ENCODE measurements around the gene STARD13.

STARD13 gene

DNA sequence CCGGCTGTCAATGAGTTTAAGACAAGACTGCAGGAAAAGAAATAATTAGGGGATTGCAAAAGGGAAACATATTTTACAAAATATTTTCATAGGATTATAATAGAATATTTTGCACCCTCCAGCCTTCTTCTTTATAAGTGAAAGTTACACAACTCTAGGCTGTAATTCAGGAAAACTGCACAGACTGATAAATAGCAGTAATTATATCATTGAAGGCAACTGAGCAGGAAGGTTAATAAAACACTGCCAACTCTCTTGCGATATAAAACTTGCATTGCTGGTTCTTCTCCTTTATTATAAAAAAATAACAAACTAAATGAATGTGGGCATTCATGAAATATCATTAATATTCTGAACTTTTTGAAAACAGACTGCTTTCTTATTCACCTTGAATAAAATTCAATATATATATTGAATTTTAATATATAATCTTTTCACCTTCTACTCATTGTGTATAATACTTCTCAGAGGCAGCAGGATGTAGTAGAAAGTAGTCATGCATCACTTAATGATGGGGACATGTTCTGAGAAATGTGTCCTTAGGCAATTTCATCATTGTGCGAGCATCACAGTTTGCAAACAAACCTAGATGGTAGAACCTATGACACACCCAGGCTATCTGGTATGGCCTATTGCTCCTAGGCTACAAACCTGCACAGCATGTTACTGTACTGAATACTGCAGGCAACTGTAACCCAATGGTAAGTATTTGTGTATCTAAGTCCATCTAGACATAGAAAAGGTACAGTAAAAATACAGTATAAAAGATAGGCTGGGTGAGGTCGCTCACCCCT, 24.9 kb upstream of the STARD13 start:
- DNase-seq: no peak

DNA sequence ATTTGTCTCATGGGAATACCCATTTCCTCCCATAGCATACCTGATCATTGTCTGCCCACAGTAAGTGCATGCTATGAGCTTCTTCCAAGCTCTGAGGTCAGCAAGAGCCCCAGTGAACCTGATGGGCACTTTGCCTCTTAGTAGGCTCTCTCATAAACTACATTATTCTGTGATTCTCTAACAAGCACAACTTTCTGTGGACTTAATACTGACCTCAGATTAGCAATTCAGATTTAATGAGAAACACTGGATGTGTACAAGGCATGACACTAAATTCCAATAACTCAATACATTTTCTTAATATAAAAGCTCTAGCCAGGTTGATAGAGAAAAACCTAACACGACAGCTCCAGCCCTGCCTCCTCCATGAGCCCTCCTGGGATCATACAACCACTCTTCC, 23.3 kb upstream of the STARD13 start:
- no peak for DNase-seq

DNA sequence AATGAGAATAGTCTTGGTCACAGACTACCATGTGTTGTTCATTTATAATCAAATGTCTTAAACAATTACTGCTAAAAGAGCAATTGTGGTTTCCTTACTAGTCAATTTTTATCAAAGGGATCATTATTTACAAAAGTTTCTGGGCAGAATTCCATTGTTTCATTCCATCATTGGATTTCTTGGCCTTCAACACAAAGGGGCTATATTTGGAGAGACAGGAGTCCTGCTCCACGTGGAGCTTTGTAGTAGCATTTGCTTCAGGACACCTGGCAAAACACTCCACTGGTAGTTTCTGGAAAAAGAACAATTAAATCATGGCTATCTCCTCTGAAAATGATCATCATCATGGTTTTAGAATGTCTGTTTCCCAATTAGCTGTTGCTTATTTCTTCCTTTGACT, 22.3 kb upstream of the STARD13 start:
- no peak for DNase-seq

DNA sequence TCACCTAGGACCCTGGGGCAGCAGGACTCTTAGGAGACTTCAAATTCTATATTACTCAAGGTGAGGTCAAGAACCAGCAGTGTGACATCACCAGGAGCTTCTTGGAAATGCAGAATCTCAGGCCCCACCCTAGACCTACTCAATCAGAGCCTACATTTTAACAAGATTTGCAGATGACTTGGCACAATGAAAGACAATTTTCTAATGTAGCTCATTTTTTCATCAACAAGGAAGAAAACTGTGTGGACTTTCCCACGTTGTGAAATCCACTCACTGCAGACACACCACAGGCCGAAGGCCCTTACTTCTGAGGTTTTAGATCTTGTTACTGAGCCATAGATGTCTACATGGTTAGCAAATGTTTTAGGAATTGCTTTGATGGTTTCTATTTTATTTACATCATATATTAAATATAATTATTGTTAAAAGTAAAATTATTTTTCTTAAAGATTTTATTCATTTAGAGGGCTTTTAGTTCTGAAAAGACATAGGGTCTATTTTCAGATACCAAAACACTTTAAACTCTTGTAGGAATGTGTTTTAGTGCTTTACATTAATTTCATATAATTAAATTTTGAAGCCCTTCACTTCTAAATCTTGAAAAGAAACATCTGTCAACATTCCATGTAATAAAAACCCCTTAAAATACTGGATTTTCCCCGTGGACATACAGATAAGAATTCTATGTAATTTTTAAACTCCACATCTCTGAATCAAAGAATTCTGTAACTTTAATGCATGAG, 18.5 kb upstream of the STARD13 start:
- DNase-seq: no peak

DNA sequence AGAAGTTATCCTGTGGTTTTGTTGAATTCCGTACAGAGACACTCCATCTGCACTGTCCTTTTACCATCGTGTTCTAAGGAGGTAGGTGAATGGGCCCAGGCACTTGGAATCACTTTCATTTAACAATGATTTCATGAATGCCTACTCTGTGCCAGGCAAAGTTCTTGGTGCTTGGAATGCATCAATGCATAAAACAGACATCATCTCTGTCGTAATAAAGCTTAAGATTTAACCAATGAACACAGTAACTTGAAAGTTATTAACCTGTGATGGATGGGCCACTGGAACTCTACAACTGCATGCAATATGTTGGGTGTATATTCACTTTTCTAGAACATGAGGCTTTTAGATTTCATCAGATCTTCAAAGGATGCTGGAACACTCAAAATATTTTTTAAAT, 14.1 kb upstream of the STARD13 start:
- DNase-seq: no peak

DNA sequence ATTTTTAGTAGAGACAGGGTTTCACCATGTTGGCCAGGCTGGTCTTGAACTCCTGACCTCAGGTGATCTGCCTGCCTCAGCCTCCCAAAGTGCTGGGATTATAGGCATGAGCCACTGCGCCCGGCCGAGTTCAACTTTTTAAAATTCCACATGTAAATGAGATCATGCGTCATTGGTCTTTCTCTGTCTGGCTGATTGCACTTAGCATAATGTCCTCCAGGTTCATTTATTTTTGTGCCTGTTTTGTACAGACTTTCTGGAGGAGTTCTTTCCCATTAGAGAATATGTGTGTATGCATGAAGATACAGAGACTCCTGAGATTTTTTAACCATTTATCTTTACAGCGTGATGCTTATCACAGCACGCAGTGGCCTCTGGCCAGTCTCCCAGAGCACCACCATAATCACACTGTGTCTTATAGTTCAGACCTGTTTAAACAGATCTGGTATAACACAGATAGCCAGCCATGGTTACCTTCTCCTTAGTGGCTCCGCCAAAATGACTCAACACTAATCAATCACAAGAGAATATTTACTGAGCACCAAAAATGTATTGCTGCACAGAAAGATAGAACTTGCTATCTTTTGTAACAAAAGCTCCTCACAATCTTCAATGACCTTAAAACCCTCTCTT, 11.4 kb upstream of the STARD13 start:
- no peak for DNase-seq

DNA sequence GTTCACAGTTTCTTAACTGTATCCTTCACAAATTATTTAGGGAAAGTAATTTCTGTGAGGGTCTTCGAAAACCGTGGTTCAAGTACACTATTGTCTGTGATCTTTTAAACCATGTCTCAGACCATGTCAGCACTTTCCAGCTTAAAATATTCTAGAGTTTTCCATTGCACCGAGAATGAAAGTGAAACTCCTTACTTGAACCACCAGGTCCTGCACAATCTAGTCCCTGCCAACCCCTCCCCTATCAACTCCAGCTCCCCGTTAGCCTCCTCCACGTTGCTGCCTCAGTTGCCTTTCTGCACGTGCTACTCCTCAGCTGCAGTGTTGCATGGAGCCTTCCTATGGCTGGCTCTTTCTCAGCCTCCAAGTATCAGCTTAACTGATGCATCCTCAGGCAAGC, 7.2 kb upstream of the STARD13 start:
- no peak for DNase-seq

DNA sequence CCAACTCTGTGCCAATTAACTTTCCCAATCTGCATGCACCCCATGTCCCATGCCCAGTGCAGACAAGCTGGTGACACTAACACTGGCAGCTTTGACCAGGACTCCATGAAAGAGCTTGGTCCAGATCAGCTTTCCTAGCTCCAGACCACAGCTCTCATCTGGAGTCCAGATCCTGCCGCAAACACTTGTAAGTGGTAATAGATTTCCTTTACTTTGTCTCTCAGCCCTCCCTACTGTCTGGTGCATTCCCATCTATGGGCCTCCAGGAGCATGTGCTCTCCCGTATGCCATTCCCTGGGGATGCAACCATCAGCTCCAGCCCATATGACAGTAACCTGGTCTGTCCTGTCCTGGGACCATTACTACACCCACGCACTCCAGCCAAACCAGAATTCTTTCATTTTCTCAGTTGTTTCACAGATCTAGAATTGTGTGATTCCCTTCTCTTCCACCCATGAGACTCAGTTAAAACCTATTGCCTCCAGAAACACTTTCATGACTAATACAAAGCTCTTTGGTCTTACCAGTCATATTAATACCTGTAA, 4.9 kb upstream of the STARD13 start:
- no peak for DNase-seq

DNA sequence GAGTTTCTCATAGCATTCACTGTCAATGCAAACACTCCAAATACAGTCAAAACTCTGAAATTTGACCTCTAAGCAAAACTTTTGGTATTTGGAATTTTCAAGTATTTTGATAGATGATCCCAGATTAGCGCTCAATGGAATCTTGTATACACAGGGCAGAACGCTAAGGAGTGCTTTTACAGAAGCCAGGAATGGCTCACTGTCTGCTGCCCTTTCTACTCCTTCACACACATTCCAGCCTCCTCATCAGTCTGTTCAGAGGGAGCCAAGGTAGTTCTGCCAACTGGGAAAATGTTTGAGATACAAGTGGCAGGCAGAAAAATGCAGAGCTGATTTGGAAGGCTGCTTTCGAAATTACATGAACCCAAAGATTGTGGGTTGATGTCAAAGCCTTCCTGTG, 4.4 kb upstream of the STARD13 start:
- DNase-seq: no peak

DNA sequence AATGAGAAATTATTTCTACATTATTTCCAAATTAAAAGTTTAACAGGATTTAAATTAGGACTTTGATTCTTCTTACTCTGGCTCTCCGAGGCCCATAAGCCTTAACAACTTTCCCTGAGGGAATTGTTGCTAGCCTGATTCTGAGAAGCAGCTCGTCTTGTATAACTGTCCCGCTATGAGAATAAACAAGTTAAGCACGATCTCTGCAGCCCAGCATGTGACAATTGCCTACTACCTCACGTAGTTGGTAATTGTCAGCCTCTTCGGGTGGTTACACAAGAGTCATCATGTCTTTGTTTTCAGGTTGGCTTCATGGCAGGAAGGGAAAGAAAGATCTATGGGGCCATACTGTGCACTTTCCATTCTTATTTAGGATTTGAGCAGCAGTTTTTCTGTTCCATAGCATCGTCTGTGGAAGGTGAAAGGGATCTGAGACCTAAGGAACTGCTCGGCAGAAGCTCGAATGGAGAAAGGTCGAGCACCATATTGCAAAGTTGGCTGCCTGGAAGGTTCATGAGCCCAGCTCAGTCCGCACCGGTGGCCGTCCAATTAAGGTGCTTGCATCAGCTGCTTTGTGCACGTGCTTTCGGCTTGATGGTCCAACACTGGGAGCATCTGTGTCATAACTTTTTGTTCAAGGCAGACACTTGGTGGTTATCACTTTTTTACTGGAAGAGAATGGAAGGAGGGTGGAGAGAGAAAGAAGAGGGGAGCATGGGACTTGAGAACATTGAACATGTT, 1.8 kb upstream of the STARD13 start:
- no peak for DNase-seq

DNA sequence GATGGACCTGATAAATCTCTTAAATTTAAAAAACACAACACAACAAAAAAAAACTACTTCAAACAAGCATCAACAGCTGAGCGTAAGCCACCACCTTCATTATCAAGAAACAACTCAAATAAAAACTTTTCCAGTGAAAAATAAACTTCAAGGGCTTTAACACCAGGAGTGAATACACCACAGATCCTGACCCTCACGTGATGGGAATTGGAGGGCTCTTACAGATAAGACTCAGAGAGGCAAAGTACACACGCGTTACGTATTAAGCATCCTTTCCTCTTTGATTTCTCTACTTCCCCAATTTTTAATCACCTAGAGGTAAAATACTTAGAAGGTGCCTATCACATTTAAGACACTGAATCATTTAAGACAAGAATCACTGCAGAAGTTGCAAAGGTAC, 573 bp upstream of the STARD13 start:
- peak; percentile 57 for DNase-seq

DNA sequence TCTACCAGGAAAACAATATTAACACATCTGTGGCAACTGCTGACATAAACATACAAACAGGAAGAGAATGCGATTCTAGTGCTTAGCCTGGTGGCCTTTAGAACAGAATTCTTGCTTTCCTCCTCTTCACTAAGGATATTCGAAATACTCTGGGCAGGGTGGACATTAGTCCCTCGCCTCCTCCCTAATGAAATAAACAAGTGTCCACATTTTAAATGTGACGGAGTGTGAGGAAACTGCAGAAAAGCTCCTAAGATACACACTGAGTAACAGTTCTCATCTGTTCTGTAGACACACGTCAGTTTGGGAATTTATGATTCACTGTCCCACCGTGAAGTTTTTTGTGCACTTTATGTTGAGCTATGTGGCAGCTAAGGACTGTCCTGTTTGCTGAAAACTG, 639 bp downstream of the STARD13 start:
- peak; percentile 17 for DNase-seq

DNA sequence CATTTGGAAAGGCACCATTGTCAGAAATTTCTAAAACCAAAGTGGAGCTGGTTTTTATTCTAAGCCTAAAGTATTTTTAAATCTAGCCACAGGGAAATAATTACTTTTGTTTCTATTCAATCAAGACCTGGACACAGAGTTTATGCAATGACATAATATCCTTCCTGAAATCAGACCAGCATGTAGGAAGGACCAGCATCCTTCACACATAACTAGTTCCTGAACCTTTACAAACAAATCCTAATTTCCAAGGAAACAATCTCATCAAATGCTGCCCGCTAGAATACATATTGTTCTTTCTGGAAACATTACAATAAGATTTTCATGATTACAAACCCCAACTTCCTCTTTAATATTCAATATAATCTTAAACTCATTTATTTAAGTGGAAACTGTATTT, 1.5 kb downstream of the STARD13 start:
- no peak for DNase-seq

DNA sequence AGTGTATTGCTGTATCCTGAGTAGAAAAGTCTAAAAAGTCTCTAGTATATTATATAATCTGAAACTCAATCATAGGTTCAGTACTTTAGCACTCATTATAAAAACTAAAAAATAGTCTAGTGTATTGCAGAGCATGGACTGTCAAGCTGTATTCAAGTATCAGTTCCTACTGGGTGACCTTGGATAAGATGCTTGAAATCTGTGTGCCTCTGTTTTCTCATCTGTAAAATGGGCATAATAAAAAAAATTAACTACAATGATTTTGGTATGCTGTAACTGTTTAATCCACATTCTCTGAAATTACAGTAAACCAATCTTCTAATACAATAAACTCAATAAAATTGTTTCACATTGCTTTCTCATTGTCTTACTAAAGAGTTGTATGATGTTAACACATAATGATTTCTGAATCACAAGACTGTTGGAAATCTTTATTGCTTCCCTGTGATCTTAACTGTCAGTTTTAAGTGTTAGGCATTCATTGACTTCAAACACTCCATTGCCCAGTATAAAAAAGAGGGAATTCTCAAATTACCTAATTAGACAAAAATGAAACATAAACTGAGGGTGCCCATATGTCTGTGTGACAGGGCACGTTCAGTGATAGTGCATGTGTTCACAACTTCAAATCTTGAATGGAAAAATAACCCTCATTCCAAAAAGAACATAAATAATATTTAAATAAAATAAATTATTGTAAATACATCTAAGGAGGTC, 2.2 kb downstream of the STARD13 start:
- no peak for DNase-seq

DNA sequence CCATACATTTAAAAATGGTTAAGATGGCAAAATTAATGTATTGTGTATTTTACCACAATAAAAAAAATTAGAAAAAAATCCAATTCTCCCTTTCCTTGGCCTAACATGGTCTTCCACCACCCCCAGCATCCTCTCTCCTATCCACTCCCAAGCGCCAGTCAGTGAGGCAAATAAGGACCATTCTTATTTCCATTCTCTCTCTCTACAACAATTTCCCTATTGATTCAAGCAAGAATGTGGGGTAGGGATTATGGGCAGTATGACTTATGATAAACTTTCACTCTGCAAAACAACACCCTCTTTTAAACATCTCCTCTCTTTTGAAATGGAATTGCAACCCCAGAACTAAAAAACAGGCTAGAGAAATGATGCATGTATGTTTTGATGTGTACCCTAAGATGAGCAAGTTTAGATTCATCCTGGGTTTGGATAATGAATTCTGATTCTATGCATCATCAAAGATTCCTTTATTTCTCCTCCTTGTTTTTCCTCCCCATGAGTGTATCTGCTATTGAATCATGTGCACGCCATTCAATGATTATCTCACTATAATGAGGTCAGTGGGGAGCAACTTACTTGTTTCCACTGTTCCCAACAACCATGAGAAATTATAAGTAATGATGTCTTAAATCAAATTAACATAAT, 3.5 kb downstream of the STARD13 start:
- DNase-seq: no peak

DNA sequence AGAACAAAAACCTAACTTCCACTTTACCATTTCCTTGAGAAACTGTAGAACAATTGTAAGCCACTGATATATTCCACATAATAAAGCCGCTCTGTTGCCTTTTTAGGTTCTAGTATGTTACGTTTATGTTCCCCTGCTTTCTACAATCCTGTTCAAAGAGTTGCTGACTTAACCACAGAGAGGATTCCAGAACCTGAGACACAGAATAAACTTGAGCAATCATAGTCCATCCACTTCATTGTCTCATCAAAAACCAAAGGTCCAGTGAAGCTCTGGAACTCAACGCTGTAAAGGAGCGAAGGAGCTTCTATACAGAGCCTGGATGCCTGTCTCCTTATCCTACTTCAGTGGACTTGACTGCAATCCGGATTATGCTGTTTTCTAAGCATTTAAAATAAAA, 4.6 kb downstream of the STARD13 start:
- DNase-seq: no peak

DNA sequence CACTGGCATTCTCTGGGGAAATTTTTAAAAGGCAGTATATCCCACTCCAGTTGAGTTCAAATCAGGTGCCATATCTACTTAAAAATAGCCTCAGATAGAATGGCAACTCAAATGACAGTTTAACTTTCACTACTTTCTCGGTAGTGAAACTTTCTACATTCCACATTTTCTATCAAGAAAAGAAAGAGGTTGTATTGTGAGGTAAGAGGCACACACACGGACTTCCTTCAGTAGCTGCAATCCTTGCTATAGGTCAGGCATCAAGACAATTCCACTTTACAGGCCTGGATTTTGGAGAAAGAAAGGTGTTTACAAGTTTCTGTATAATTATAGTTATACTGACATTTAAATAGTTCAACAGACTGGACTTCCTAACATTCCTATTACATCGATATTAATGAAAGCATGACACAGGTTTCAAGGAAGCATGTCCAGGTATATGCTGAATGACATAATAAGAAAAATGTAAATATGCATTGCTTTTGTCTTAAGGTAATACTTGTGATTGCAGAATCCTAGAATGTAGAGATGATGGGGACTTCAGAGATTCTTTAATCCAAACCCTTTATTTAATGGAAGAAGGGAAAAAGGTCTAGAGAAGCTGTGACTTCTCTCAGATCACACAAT, 5.2 kb downstream of the STARD13 start:
- DNase-seq: no peak

DNA sequence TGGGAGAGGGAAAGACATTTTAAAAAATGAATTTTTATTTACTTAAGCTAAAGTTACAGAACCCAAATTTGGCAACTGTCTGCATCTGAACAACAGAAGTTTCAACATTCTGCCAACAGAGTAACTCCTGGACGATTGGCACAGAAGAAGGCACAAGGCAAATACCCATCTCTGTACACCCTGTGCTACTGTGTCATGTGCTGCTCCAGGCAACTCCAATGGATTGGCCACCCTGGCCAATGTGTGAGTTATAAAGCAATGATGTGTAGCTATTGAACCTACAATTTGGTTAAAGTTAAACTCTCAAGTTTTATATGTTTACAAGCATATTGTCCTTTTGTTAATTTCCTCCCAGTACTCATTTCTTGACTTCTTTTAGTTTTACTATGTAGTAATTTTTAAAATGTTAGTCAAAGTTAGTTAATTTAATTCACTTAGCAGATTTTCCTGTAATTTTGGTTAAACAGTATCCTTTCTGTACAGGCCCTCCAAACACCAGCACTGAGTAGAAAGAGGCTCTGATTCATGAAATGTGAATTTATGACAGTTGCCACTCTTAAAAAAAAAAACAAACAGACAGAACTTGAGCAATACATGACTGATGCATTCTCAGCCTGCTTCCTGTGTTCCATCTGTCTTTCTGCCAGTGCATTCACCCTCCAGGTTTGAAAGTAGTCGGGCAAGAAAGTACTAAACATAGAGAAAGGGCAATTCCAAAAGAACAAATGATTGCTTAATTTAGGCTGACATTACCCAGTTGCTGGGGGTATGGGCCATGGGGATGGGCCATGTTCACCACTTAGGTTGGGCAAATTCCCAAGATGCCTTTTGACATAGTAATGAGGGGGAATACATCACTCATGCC, 5.9 kb downstream of the STARD13 start:
- peak; percentile 39 for DNase-seq

DNA sequence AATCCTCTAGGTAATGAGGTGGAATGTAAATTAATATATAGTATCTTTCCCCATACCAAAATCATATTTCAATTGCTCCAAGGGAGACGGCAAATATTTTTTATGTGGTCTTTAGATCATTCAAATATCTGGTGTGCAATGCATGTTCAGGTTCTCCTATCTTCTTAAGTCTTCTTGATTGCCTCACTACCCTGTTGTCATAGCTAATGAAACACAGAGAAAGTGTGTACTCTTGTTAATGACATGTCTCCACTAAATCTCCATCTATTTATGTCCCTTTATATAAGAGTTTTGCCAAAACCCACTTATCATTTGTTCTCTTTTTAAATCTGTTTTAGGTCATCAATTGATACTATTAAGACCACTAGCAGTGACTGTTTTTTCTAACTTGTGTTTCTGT, 6.6 kb downstream of the STARD13 start:
- DNase-seq: no peak

DNA sequence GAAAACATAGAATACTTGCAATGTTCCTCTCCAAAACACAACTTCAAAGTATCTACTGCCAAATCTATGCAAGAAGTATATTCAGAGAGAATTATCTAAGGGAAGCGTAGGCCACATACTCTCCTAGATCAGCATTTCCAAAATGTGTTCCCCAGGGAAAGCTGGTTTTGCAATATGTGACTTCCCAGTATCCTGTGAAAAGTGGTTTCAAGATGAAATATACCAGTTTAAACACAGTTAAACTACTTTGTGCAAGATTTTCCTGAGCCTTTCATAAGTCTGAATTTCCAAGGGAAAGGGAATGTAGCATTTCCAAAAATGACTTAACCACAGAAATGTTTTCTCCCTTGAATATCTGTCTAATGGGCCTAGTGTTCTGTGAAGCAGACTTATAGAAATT, 7.6 kb downstream of the STARD13 start:
- no peak for DNase-seq
